Gastrocnemius medialis (tissue), 4 donors: ENCODE measurements around the gene MPHOSPH9. TPM values are rescaled to one million over a fixed set of nuclear protein-coding genes. Genes with fewer than 3 reads are reported as not detected.
A peak's percentile ranks its signal among the peaks of the same experiment; 100 is the strongest.
"Not testable (repeated sequence)": the region's sequence is repeated elsewhere in the genome, so short reads cannot be mapped to it uniquely, and the experiment has no call there.

Source experiments
- ATAC-seq, 2 donors: fragments of 150-250 bp; one replicate each; pipeline ENCODE4 v1.9.1; 2016
- DNase-seq, 2 donors: peaks; one replicate each; pipeline ENCODE4 v3.0.0-alpha.2; 2019
- H3K27ac ChIP-seq, 4 donors: fragments of 200-600 bp; sonication (generic); 1 replicate in 1 of 4; 2 replicates in 3 of 4; pipeline ENCODE4 v1.5.1; 2016 to 2018; ENCODE audit warnings: mild to moderate bottlenecking in 2 of 4, moderate library complexity in 1 of 4
- H3K27me3 ChIP-seq, 3 donors: fragments of 200-600 bp; sonication (generic) in 2 of 3; 1 replicate in 1 of 3; 2 replicates in 2 of 3; pipeline versions ENCODE4 v1.5.1 to v1.6.0; 2016 to 2019; ENCODE audit warnings: mild to moderate bottlenecking in 1 of 3, moderate library complexity in 1 of 3
- H3K36me3 ChIP-seq, 2 donors: fragments of 200-600 bp; sonication (generic) in 1 of 2; one replicate each; pipeline ENCODE4 v1.5.1; 2017 to 2018
- H3K4me1 ChIP-seq, 2 donors: fragments of 200-600 bp; sonication (generic) in 1 of 2; one replicate each; pipeline ENCODE4 v1.5.1; 2016 to 2017; ENCODE audit warnings: mild to moderate bottlenecking in 2 of 2
- H3K4me3 ChIP-seq, 4 donors: fragments of 200-600 bp; sonication (generic) in 3 of 4; 1 replicate in 1 of 4; 2 replicates in 3 of 4; pipeline ENCODE4 v1.5.1; 2016 to 2019; ENCODE audit warnings: mild to moderate bottlenecking in 2 of 4
- H3K9me3 ChIP-seq, 3 donors: fragments of 200-600 bp; sonication (generic) in 2 of 3; 1 replicate in 1 of 3; 2 replicates in 2 of 3; pipeline ENCODE4 v1.5.1; 2016 to 2019
- CTCF ChIP-seq, 5 experiments: fragments of 450-650 bp in 3 of 5; fragments of 200-600 bp in 2 of 5; sonication (generic) in 2 of 5; IDR thresholded peaks in 4 of 5; conservative IDR thresholded peaks in 1 of 5; 1 replicate in 4 of 5; 2 replicates in 1 of 5; pipeline ENCODE4 v1.5.1; 2016 to 2019; ENCODE audit warnings: antibody characterized with exemption in 5 of 5, mild to moderate bottlenecking in 3 of 5, moderate library complexity in 3 of 5
- POLR2A ChIP-seq, 2 donors: fragments of 450-650 bp; IDR thresholded peaks; one replicate each; pipeline ENCODE4 v1.6.1; 2017; ENCODE audit warnings: antibody characterized with exemption in 2 of 2, mild to moderate bottlenecking in 2 of 2, moderate library complexity in 2 of 2
- in situ Hi-C, 4 donors: fragments of 200-750 bp; cut with MboI; loops; one replicate each; pipeline versions ENCODE4 v1.15.0 to v1.8.0; 2017; ENCODE audit warnings: low sequenced_read_pairs in 4 of 4
- intact Hi-C: fragments of 100-400 bp; cut with DNase I; formaldehyde crosslinking; loops from one replicate; pipeline ENCODE4 v1.15.1; 2023; ENCODE audit warnings: low total_unique reads
- total RNA-seq, 4 donors: library from RNA; depleted of rRNA; stranded (reverse); fragments of >200 nt; gene quantifications; one replicate each; pipeline versions ENCODE4 v1.1.0 to v1.2.3, GENCODE V29; 2016

MPHOSPH9 gene
- total RNA-seq, 4 donors from 2014 or later = 8.5 to 35.4 (median 12.7) TPM

GRCh38 chr12:123253641-123254459 is 20.9 kb upstream of the MPHOSPH9 start:
- intact Hi-C loops (no loop called here), in situ Hi-C loops (no loop called here)
- TF ChIP-seq CTCF (IDR thresholded peaks at IDR 0.05 in 4 of 5, conservative IDR thresholded peaks at IDR 0.05 in 1 of 5) = no peak
- TF ChIP-seq POLR2A (IDR thresholded peaks at IDR 0.05) = no peak
- peaks cover 34 to 42% of the 10 kb centered on the region in 2 donors for H3K4me1 ChIP-seq
- H3K4me3 ChIP-seq = no peak overlapping the region
- H3K36me3 ChIP-seq = peaks cover 0 to 37% of the 10 kb centered on the region in 2 donors
- H3K9me3 ChIP-seq = no peaks in the 10 kb centered on the region
- ATAC-seq (peak; percentile 38 to 51), DNase-seq (peak in 1 of 2 donors; percentile 41)
- H3K27me3 ChIP-seq = no peaks in the 10 kb centered on the region
- H3K27ac ChIP-seq = peak overlapping the region; percentile 11 to 59 (median 48)

GRCh38 chr12:123252365-123252764 is 19.4 kb upstream of the MPHOSPH9 start:
- Histone ChIP-seq H3K36me3 (peaks cover 0 to 23% of the 10 kb centered on the region in 2 donors), H3K4me1 (peaks cover 40 to 45% of the 10 kb centered on the region in 2 donors), H3K27ac (peak overlapping the region; percentile 53 to 80 (median 68))
- DNase-seq, H3K27me3 ChIP-seq, H3K9me3 ChIP-seq, intact Hi-C loops, H3K4me3 ChIP-seq, in situ Hi-C loops: not testable (repeated sequence)
- peak in 1 of 2 donors; percentile 32 for ATAC-seq

GRCh38 chr12:123251403-123252076 is 18.6 kb upstream of the MPHOSPH9 start:
- Histone ChIP-seq H3K27me3 (no peaks in the 10 kb centered on the region), H3K4me3 (peak overlapping the region in 2 of 4 donors; percentile 10 to 32), H3K36me3 (peaks cover 0 to 16% of the 10 kb centered on the region in 2 donors), H3K4me1 (peaks cover 44 to 49% of the 10 kb centered on the region in 2 donors), H3K27ac (peak overlapping the region; percentile 53 to 80 (median 68)), H3K9me3 (no peaks in the 10 kb centered on the region)
- no peak for DNase-seq
- in situ Hi-C loops = no loop called here
- peak; percentile 65 to 69 for ATAC-seq
- TF ChIP-seq POLR2A (IDR thresholded peaks at IDR 0.05) = no peak
- intact Hi-C loops = no loop called here

- no peak for TF ChIP-seq CTCF (IDR thresholded peaks at IDR 0.05 in 4 of 5, conservative IDR thresholded peaks at IDR 0.05 in 1 of 5)
- no peak for TF ChIP-seq POLR2A (IDR thresholded peaks at IDR 0.05)
- DNase-seq (peak in 1 of 2 donors; percentile 40), ATAC-seq (peak in 1 of 2 donors; percentile 20)
- H3K4me1 ChIP-seq = peaks cover 44 to 49% of the 10 kb centered on the region in 2 donors
- intact Hi-C loops (no loop called here), in situ Hi-C loops (no loop called here)
- H3K27me3 ChIP-seq = no peaks in the 10 kb centered on the region
- H3K27ac ChIP-seq = peak overlapping the region; percentile 53 to 80 (median 68)
- peak overlapping the region in 2 of 4 donors; percentile 10 to 32 for H3K4me3 ChIP-seq
- peaks cover 0 to 16% of the 10 kb centered on the region in 2 donors for H3K36me3 ChIP-seq
- no peaks in the 10 kb centered on the region for H3K9me3 ChIP-seq
These were observed 17.8 kb upstream of the MPHOSPH9 start for GRCh38 chr12:123250471-123251383.

GRCh38 chr12:123248996-123249741 is 16.2 kb upstream of the MPHOSPH9 start:
- H3K9me3 ChIP-seq, ATAC-seq, H3K4me3 ChIP-seq, intact Hi-C loops, DNase-seq, H3K36me3 ChIP-seq, H3K27ac ChIP-seq, H3K27me3 ChIP-seq, in situ Hi-C loops: not testable (repeated sequence)
- peaks cover 39 to 40% of the 10 kb centered on the region in 2 donors for H3K4me1 ChIP-seq

- H3K4me3 ChIP-seq, intact Hi-C loops, in situ Hi-C loops, H3K36me3 ChIP-seq, H3K27me3 ChIP-seq, ATAC-seq, DNase-seq, H3K9me3 ChIP-seq, H3K27ac ChIP-seq: not testable (repeated sequence)
- H3K4me1 ChIP-seq = peaks cover 31 to 34% of the 10 kb centered on the region in 2 donors
These were observed 15.2 kb upstream of the MPHOSPH9 start for GRCh38 chr12:123248129-123248528.
